Small intestine (tissue), 7 donors: ENCODE data around the gene SLIT1. TPM values are rescaled to one million over a fixed set of nuclear protein-coding genes. Genes with fewer than 3 reads are reported as not detected.

ENCODE experiments used
- DNase-seq, 2 donors: peaks; one replicate each; pipeline versions ENCODE4 v3.0.0 to v3.0.0-alpha.2; 2013
- FAIRE-seq: peaks from 2 replicates; lab custom pipeline; 2012; peaks lifted over from hg19 to GRCh38; lab: Jason Lieb, UNC
- H3K27ac ChIP-seq, 3 donors: one replicate each; pipeline ENCODE4 v1.5.1; 2013; ENCODE audit warnings: low read length in 2 of 3, mild to moderate bottlenecking in 2 of 3, control low read depth in 1 of 3, inconsistent platforms in 1 of 3, low read depth in 1 of 3, moderate library complexity in 1 of 3
- H3K27me3 ChIP-seq, 3 donors: one replicate each; pipeline ENCODE4 v1.6.1; 2013; ENCODE audit warnings: low read length in 3 of 3, inconsistent platforms in 1 of 3; ENCODE audit not compliant: control insufficient read depth in 3 of 3, insufficient read depth in 3 of 3
- H3K36me3 ChIP-seq, 3 donors: one replicate each; pipeline ENCODE4 v1.6.1; 2013; ENCODE audit warnings: low read length in 3 of 3, inconsistent platforms in 1 of 3, low read depth in 1 of 3, mild to moderate bottlenecking in 1 of 3, moderate library complexity in 1 of 3; ENCODE audit not compliant: control insufficient read depth in 3 of 3, insufficient read depth in 2 of 3
- H3K4me1 ChIP-seq, 3 donors: one replicate each; pipeline ENCODE4 v1.6.1; 2013; ENCODE audit warnings: low read length in 2 of 3, inconsistent platforms in 1 of 3, low read depth in 1 of 3, mild to moderate bottlenecking in 1 of 3, moderate library complexity in 1 of 3; ENCODE audit not compliant: control insufficient read depth in 3 of 3, insufficient read depth in 2 of 3
- H3K4me3 ChIP-seq, 3 donors: one replicate each; pipeline ENCODE4 v1.5.1; 2013; ENCODE audit warnings: low read length in 3 of 3, control low read depth in 1 of 3, inconsistent platforms in 1 of 3, low read depth in 1 of 3, mild to moderate bottlenecking in 1 of 3, moderate library complexity in 1 of 3
- H3K9me3 ChIP-seq, 2 donors: one replicate each; pipeline ENCODE4 v1.6.1; 2013; ENCODE audit warnings: low read depth in 1 of 2, low read length in 1 of 2; ENCODE audit not compliant: control insufficient read depth in 2 of 2, insufficient read depth in 1 of 2
- WGBS, 3 donors: extraction: QIAGEN DNeasy Blood & Tissue Kit; methylation state at CpG; one replicate each; pipeline ENCODE4 v1.1.7; 2013; 5-methylcytosine and 5-hydroxymethylcytosine counted together
- polyA plus RNA-seq, 4 donors: library from polyadenylated mRNA; stranded (reverse) in 3 of 4; unstranded in 1 of 4; fragments of 200-250 nt in 3 of 4; fragments of 120-200 nt in 1 of 4; gene quantifications; one replicate each; pipeline versions ENCODE4 v1.2.1 to v1.2.3, GENCODE V29; 2013
- donor health status: healthy with polysubstance abuse.
- donor health status: control.
- donor health status: control.
- donor health status: Bipolar disorder and iron deficiency.
- donor health status: healthy.

Gene SLIT1
- polyA plus RNA-seq, 4 donors = under 0.01 to 0.40 (median 0.12) TPM; not detected in 1

GRCh38 chr10:97066877-97067555 is 118.7 kb downstream of the SLIT1 start:
- H3K4me3 ChIP-seq = no peak overlapping the region
- peaks cover 0 to 8% (median 2%) of the 10 kb centered on the region in 3 donors for H3K27me3 ChIP-seq
- WGBS, 3 donors = 80 to 86% (median 85%) methylated on average over 9 to 13 of the region's 13 CpGs
- no peak overlapping the region for H3K27ac ChIP-seq
- no peaks in the 10 kb centered on the region for H3K4me1 ChIP-seq
- H3K9me3 ChIP-seq = peaks cover 0 to 5% of the 10 kb centered on the region in 2 donors
- no peak for DNase-seq
- no peak for FAIRE-seq
- no peaks in the 10 kb centered on the region for H3K36me3 ChIP-seq

- 67 to 70% (median 68%) methylated on average over 17 to 18 of the region's 18 CpGs for WGBS, 3 donors
- no peaks in the 10 kb centered on the region for H3K36me3 ChIP-seq
- no peak for FAIRE-seq
- H3K27me3 ChIP-seq = peaks cover 0 to 8% (median 2%) of the 10 kb centered on the region in 3 donors
- no peaks in the 10 kb centered on the region for H3K4me1 ChIP-seq
- no peak overlapping the region for H3K27ac ChIP-seq
- no peak for DNase-seq
- no peak overlapping the region for H3K4me3 ChIP-seq
- H3K9me3 ChIP-seq = peaks cover 0 to 5% of the 10 kb centered on the region in 2 donors
These were observed 119.8 kb downstream of the SLIT1 start for GRCh38 chr10:97065686-97066660.

GRCh38 chr10:97065128-97065527 is 120.6 kb downstream of the SLIT1 start:
- 11 to 54% (median 23%) methylated on average over 1 of the region's 1 CpG for WGBS, 3 donors
- Histone ChIP-seq H3K27me3 (peaks cover 0 to 8% (median 2%) of the 10 kb centered on the region in 3 donors), H3K27ac (no peak overlapping the region), H3K36me3 (no peaks in the 10 kb centered on the region), H3K9me3 (peaks cover 0 to 4% of the 10 kb centered on the region in 2 donors), H3K4me1 (no peaks in the 10 kb centered on the region), H3K4me3 (no peak overlapping the region)
- no peak for FAIRE-seq
- no peak for DNase-seq

- FAIRE-seq = no peak
- Histone ChIP-seq H3K36me3 (no peaks in the 10 kb centered on the region), H3K4me3 (no peak overlapping the region), H3K4me1 (no peaks in the 10 kb centered on the region), H3K27ac (no peak overlapping the region), H3K9me3 (no peaks in the 10 kb centered on the region), H3K27me3 (peaks cover 0 to 8% (median 0%) of the 10 kb centered on the region in 3 donors)
- DNase-seq = no peak
- WGBS, 3 donors = 78 to 83% (median 81%) methylated on average over 24 of the region's 24 CpGs
These were observed 121.5 kb downstream of the SLIT1 start for GRCh38 chr10:97063983-97064837.

GRCh38 chr10:97063271-97063982 is 122.3 kb downstream of the SLIT1 start:
- Histone ChIP-seq H3K36me3 (no peaks in the 10 kb centered on the region), H3K27me3 (peaks cover 0 to 8% (median 0%) of the 10 kb centered on the region in 3 donors), H3K9me3 (no peaks in the 10 kb centered on the region), H3K4me1 (no peaks in the 10 kb centered on the region), H3K4me3 (no peak overlapping the region), H3K27ac (no peak overlapping the region)
- DNase-seq = no peak
- FAIRE-seq = no peak
- WGBS, 3 donors = 78 to 79% (median 78%) methylated on average over 20 of the region's 20 CpGs

GRCh38 chr10:97062456-97062855 is 123.3 kb downstream of the SLIT1 start:
- no peak for DNase-seq
- no peak overlapping the region for H3K27ac ChIP-seq
- H3K4me3 ChIP-seq = no peak overlapping the region
- H3K4me1 ChIP-seq = no peaks in the 10 kb centered on the region
- no peak for FAIRE-seq
- no peaks in the 10 kb centered on the region for H3K36me3 ChIP-seq
- H3K9me3 ChIP-seq = no peaks in the 10 kb centered on the region
- H3K27me3 ChIP-seq = peaks cover 0 to 3% (median 0%) of the 10 kb centered on the region in 3 donors
- WGBS, 3 donors = 57 to 76% (median 75%) methylated on average over 7 of the region's 7 CpGs

- DNase-seq (no peak), FAIRE-seq (no peak)
- H3K4me1 ChIP-seq = no peaks in the 10 kb centered on the region
- peaks cover 0 to 3% (median 0%) of the 10 kb centered on the region in 3 donors for H3K27me3 ChIP-seq
- WGBS, 3 donors = 84 to 91% (median 91%) methylated on average over 5 of the region's 5 CpGs
- no peaks in the 10 kb centered on the region for H3K36me3 ChIP-seq
- H3K4me3 ChIP-seq = no peak overlapping the region
- no peaks in the 10 kb centered on the region for H3K9me3 ChIP-seq
- H3K27ac ChIP-seq = no peak overlapping the region
These were observed 123.7 kb downstream of the SLIT1 start for GRCh38 chr10:97062046-97062445.
